H1 (cell line): ENCODE results near the gene SYPL1. TPM values are rescaled to one million over a fixed set of nuclear protein-coding genes. Genes with fewer than 3 reads are reported as not detected.

Experiments used
- ASH2L ChIP-seq: fragments of 200-600, 300-600 bp; sonication (generic); IDR thresholded peaks from one replicate; pipeline ENCODE4 v1.7.1; 2017; ENCODE audit warnings: low read length
- ATF3 ChIP-seq: IDR thresholded peaks from 2 replicates; pipeline ENCODE4 v1.6.1; 2011; ENCODE audit warnings: low read depth, mild to moderate bottlenecking, low read length; ENCODE audit not compliant: insufficient read depth
- BCL11A ChIP-seq, 2 experiments: IDR thresholded peaks; one replicate each; pipeline ENCODE4 v1.6.1; 2011; ENCODE audit warnings: low read depth in 2 of 2, low read length in 2 of 2, mild to moderate bottlenecking in 2 of 2
- CEBPB ChIP-seq: IDR thresholded peaks from 2 replicates; pipeline ENCODE4 v1.6.1; 2012; ENCODE audit warnings: low read depth, low read length
- CHD1 ChIP-seq: IDR thresholded peaks from 2 replicates; pipeline ENCODE4 v1.6.1; 2012; ENCODE audit warnings: low read depth, low read length, improper control_type of control experiment
- FOSL1 ChIP-seq: IDR thresholded peaks from 2 replicates; pipeline ENCODE4 v1.6.1; 2011; ENCODE audit warnings: mild to moderate bottlenecking, low read depth, low read length, moderate library complexity; ENCODE audit not compliant: insufficient read depth
- GTF2F1 ChIP-seq: IDR thresholded peaks from 2 replicates; pipeline ENCODE4 v1.6.1; 2012; ENCODE audit warnings: low read depth, low read length, improper control_type of control experiment, borderline replicate concordance
- HDAC2 ChIP-seq, 2 experiments: fragments of 300-600 bp in 1 of 2; sonication (generic) in 1 of 2; IDR thresholded peaks; 2 replicates each; pipeline ENCODE4 v1.6.1; 2011 to 2012; ENCODE audit warnings: low read depth in 2 of 2, low read length in 2 of 2, mild to moderate bottlenecking in 2 of 2, moderate library complexity in 2 of 2, borderline replicate concordance in 1 of 2, inconsistent platforms in 1 of 2
- HDAC6 ChIP-seq: IDR thresholded peaks from one replicate; pipeline ENCODE4 v1.7.1; 2012; ENCODE audit warnings: low read depth, mild to moderate bottlenecking, inconsistent platforms, low read length, moderate library complexity
- POLR2A ChIP-seq, 2 experiments: IDR thresholded peaks; 1 replicate in 1 of 2; 2 replicates in 1 of 2; pipeline ENCODE4 v1.6.1; 2011; ENCODE audit warnings: low read depth in 2 of 2, low read length in 2 of 2, mild to moderate bottlenecking in 2 of 2; ENCODE audit errors: control extremely low read depth in 1 of 2
- POU5F1 ChIP-seq: IDR thresholded peaks from 2 replicates; pipeline ENCODE4 v1.6.1; 2011; ENCODE audit warnings: low read depth, mild to moderate bottlenecking, low read length, moderate library complexity
- RFX5 ChIP-seq: IDR thresholded peaks from 2 replicates; pipeline ENCODE4 v1.6.1; 2011; ENCODE audit warnings: low read depth, low read length, improper control_type of control experiment, borderline replicate concordance
- SAP30 ChIP-seq: fragments of 300-600 bp; sonication (generic); IDR thresholded peaks from 2 replicates; pipeline ENCODE4 v1.7.1; 2012; ENCODE audit warnings: low read length, moderate library complexity, mild to moderate bottlenecking, inconsistent platforms; ENCODE audit not compliant: insufficient read depth, insufficient replicate concordance
- SIN3A ChIP-seq, 2 experiments: IDR thresholded peaks in 1 of 2; conservative IDR thresholded peaks in 1 of 2; 2 replicates each; pipeline ENCODE4 v1.6.1; 2011 to 2012; ENCODE audit warnings: low read length in 2 of 2, improper control_type of control experiment in 1 of 2, low read depth in 1 of 2, mild to moderate bottlenecking in 1 of 2
- SIRT6 ChIP-seq: IDR thresholded peaks from one replicate; pipeline ENCODE4 v1.7.1; 2012; ENCODE audit warnings: low read length, inconsistent platforms
- SP2 ChIP-seq: IDR thresholded peaks from 2 replicates; pipeline ENCODE4 v1.6.1; 2012; ENCODE audit warnings: mild to moderate bottlenecking, low read length, inconsistent platforms
- SRF ChIP-seq: IDR thresholded peaks from 2 replicates; pipeline ENCODE4 v1.6.1; 2011; ENCODE audit warnings: mild to moderate bottlenecking, low read depth, low read length, moderate library complexity
- SUZ12 ChIP-seq: fragments of 200-600 bp; sonication (generic); IDR thresholded peaks from 2 replicates; pipeline ENCODE4 v1.6.1; 2012; ENCODE audit warnings: mild to moderate bottlenecking, inconsistent platforms, low read length, moderate library complexity, mixed read lengths
- TAF1 ChIP-seq: IDR thresholded peaks from 2 replicates; pipeline ENCODE4 v1.6.1; 2011; ENCODE audit warnings: mild to moderate bottlenecking, low read depth, low read length
- YY1 ChIP-seq: IDR thresholded peaks from 2 replicates; pipeline ENCODE4 v1.6.1; 2011; ENCODE audit warnings: low read depth, mild to moderate bottlenecking, low read length
- ZNF274 ChIP-seq: IDR thresholded peaks from 2 replicates; pipeline ENCODE4 v1.7.0; 2012; ENCODE audit warnings: low read length, borderline replicate concordance; ENCODE audit errors: extremely low read depth
- polyA plus RNA-seq, 7 experiments: library from polyadenylated mRNA; depleted of rRNA in 3 of 7; stranded (reverse) in 5 of 7; unstranded in 2 of 7; fragments of >200 nt in 5 of 7; fragments of 200-250 nt in 2 of 7; gene quantifications; 1 replicate in 5 of 7; 2 replicates in 1 of 7; 4 replicates in 1 of 7; pipeline versions ENCODE4 v1.2.1 to v1.2.3, GENCODE V29; 2011 to 2013; ENCODE audit warnings: missing spikeins in 2 of 7, mixed read lengths in 2 of 7
- total RNA-seq: library from RNA; stranded (reverse); fragmentation: NEBNext Ultra II Directional; extraction: Animal tissue kit (Norgen Biotek cat#: 25700); gene quantifications from 2 replicates; pipeline ENCODE4 v1.2.1, GENCODE V29; 2021
- TF ChIP-seq, protein P1 (sequence below): IDR thresholded peaks from 2 replicates; pipeline ENCODE4 v1.6.1; 2012; ENCODE audit warnings: low read length, inconsistent platforms

The SYPL1 gene
- total and polyA plus RNA-seq, 2 of the 8 experiments (the other 6 are each of a cell fraction or from before 2014, with no cell fraction given), result 44.9 to 57.7 TPM

- TF ChIP-seq SAP30, result no peak
- TF ChIP-seq SP2, result no peak
- TF ChIP-seq FOSL1, result no peak
- TF ChIP-seq ASH2L, result peak; percentile 31
- TF ChIP-seq HDAC6, result no peak
- no peak for TF ChIP-seq CEBPB
- TF ChIP-seq GTF2F1, result no peak
- TF ChIP-seq BCL11A (IDR thresholded peaks at IDR 0.05; ENCODE audit: low read depth in 2 of 2, low read length in 2 of 2), result no peak
- TF ChIP-seq YY1, result peak; percentile 78
- peak; percentile 64; the same call in 1 of the 2 replicates for TF ChIP-seq TAF1
- peak in 1 of 2 experiments; percentile 81; a peak in 2 of 3 replicates for TF ChIP-seq POLR2A (IDR thresholded peaks at IDR 0.05; ENCODE audit: control extremely low read depth in 1 of 2, low read depth in 2 of 2, low read length in 2 of 2)
- TF ChIP-seq ATF3, result no peak
- TF ChIP-seq ZNF274, result no peak
- no peak for TF ChIP-seq RFX5
- TF ChIP-seq POU5F1, result no peak
- TF ChIP-seq SUZ12, result no peak
- TF ChIP-seq, protein P1, sequence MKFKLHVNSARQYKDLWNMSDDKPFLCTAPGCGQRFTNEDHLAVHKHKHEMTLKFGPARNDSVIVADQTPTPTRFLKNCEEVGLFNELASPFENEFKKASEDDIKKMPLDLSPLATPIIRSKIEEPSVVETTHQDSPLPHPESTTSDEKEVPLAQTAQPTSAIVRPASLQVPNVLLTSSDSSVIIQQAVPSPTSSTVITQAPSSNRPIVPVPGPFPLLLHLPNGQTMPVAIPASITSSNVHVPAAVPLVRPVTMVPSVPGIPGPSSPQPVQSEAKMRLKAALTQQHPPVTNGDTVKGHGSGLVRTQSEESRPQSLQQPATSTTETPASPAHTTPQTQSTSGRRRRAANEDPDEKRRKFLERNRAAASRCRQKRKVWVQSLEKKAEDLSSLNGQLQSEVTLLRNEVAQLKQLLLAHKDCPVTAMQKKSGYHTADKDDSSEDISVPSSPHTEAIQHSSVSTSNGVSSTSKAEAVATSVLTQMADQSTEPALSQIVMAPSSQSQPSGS, result no peak
- no peak for TF ChIP-seq CHD1
- no peak for TF ChIP-seq SRF
- TF ChIP-seq HDAC2 (IDR thresholded peaks at IDR 0.05; ENCODE audit: borderline replicate concordance in 1 of 2, low read depth in 2 of 2, low read length in 2 of 2), result 0 out of 4 replicates have a peak, but pooled peaks of 1 of the 2 experiments have one; percentile 72
- TF ChIP-seq SIRT6, result no peak
- TF ChIP-seq SIN3A (conservative IDR thresholded peaks at IDR 0.05 in 1 of 2, IDR thresholded peaks at IDR 0.05 in 1 of 2; ENCODE audit: low read depth in 1 of 2, low read length in 2 of 2), result no peak
Measured at GRCh38 chr7:106112118-106112971, at the start of gene SYPL1 (continued).
